AG09319 (cell line): ENCODE data around the gene CCDC116.
"Not testable (repeated sequence)": the region's sequence is repeated elsewhere in the genome, so short reads cannot be mapped to it uniquely, and the experiment has no call there.

ENCODE experiments used
- DNase-seq: peaks from one replicate; pipeline ENCODE4 v3.0.0-alpha.2; 2010; ENCODE audit warnings: low read depth; ENCODE audit errors: extremely low read depth
- CTCF ChIP-seq: IDR thresholded peaks from 2 replicates; pipeline ENCODE4 v1.5.1; 2011; ENCODE audit warnings: low read depth, mild to moderate bottlenecking, inconsistent platforms, low read length, moderate library complexity

Gene CCDC116

GRCh38 chr22:21602579-21602978 is 30.0 kb upstream of the CCDC116 start:
- no peak for DNase-seq
- TF ChIP-seq CTCF, result no peak

GRCh38 chr22:21603973-21604372 is 28.6 kb upstream of the CCDC116 start:
- no peak for DNase-seq
- no peak for TF ChIP-seq CTCF

- no peak for DNase-seq
- TF ChIP-seq CTCF, result no peak
Observed at GRCh38 chr22:21605887-21606564, 26.5 kb upstream of the CCDC116 start.

GRCh38 chr22:21606775-21607174 is 25.8 kb upstream of the CCDC116 start:
- no peak for TF ChIP-seq CTCF
- no peak for DNase-seq

GRCh38 chr22:21609556-21610157 is 22.9 kb upstream of the CCDC116 start:
- DNase-seq, result not testable (repeated sequence)

GRCh38 chr22:21611210-21611977 is 21.2 kb upstream of the CCDC116 start:
- no peak for TF ChIP-seq CTCF
- DNase-seq, result no peak

GRCh38 chr22:21612858-21613257 is 19.7 kb upstream of the CCDC116 start:
- no peak for TF ChIP-seq CTCF
- DNase-seq, result no peak
